Measurements from ENCODE around the gene CHRM1. TPM values are rescaled to one million over a fixed set of nuclear protein-coding genes. Genes with fewer than 3 reads are reported as not detected.
"Not testable (repeated sequence)": the region's sequence is repeated elsewhere in the genome, so short reads cannot be mapped to it uniquely, and the experiment has no call there.

The CHRM1 gene

GRCh38 chr11:62860835-62861563 is 60.2 kb downstream of the CHRM1 start:
- Histone ChIP-seq H3K4me1 (ENCODE audit: control insufficient read depth in 2 of 2, insufficient read depth in 1 of 2, low read depth in 1 of 2, low read length in 2 of 2) (peaks cover 5 to 9% of the 10 kb centered on the region in 2 donors), H3K27ac (replicated peaks; ENCODE audit: low read length) (no peak overlapping the region), H4K8ac (ENCODE audit: low read depth, low read length) (no peak overlapping the region), H3K9ac (ENCODE audit: low read depth, low read length, poor library complexity) (no peak overlapping the region), H2AK5ac (ENCODE audit: low read depth, low read length) (no peak overlapping the region), H2BK120ac (ENCODE audit: low read depth, low read length) (no peak overlapping the region), H2BK12ac (ENCODE audit: low read length) (no peak overlapping the region), H3K27me3 (ENCODE audit: control insufficient read depth in 3 of 3, insufficient read depth in 3 of 3, low read depth in 1 of 3, low read length in 3 of 3) (no peaks in the 10 kb centered on the region), H3K4me2 (ENCODE audit: insufficient read depth, low read length, poor library complexity, severe bottlenecking) (no peak overlapping the region), H3K4me3 (ENCODE audit: low read length in 2 of 2) (no peak overlapping the region), H3K36me3 (replicated peaks in 1 of 2; ENCODE audit: control insufficient read depth in 2 of 2, insufficient read depth in 2 of 2, low read length in 2 of 2) (peaks cover 9 to 46% of the 10 kb centered on the region in 2 donors), H3K9me3 (replicated peaks in 1 of 2; ENCODE audit: control insufficient read depth in 2 of 2, insufficient read depth in 1 of 2, low read depth in 1 of 2, low read length in 2 of 2) (no peaks in the 10 kb centered on the region), H3K4ac (ENCODE audit: low read length) (no peak overlapping the region), H3K18ac (ENCODE audit: low read length) (no peak overlapping the region), H3K23ac (ENCODE audit: low read depth, low read length, poor library complexity) (no peak overlapping the region), H4K91ac (ENCODE audit: low read depth, low read length, poor library complexity) (no peak overlapping the region), H2BK15ac (ENCODE audit: low read length) (no peak overlapping the region), H2AFZ (ENCODE audit: low read length) (no peak overlapping the region), H2BK5ac (ENCODE audit: low read length) (no peak overlapping the region), H3K79me1 (ENCODE audit: low read depth, low read length) (peaks cover 10% of the 10 kb centered on the region), H3K14ac (ENCODE audit: low read length) (peak overlapping the region; percentile 38)
- no peak for DNase-seq (ENCODE audit: low spot score)
- WGBS, 2 donors (ENCODE audit: extremely low coverage in 2 of 2, insufficient read length in 2 of 2, insufficient replicate concordance in 1 of 2): no CpG with 5 or more reads among the region's 5 CpGs

GRCh38 chr11:62859281-62859703 is 61.9 kb downstream of the CHRM1 start:
- not testable (repeated sequence) for H3K4me3 ChIP-seq (ENCODE audit: low read length in 2 of 2); H3K4me1 ChIP-seq (ENCODE audit: control insufficient read depth in 2 of 2, insufficient read depth in 1 of 2, low read depth in 1 of 2, low read length in 2 of 2); H4K8ac ChIP-seq (ENCODE audit: low read depth, low read length); H3K9ac ChIP-seq (ENCODE audit: low read depth, low read length, poor library complexity); H3K14ac ChIP-seq (ENCODE audit: low read length); H3K23ac ChIP-seq (ENCODE audit: low read depth, low read length, poor library complexity); H3K27me3 ChIP-seq (ENCODE audit: control insufficient read depth in 3 of 3, insufficient read depth in 3 of 3, low read depth in 1 of 3, low read length in 3 of 3); H3K18ac ChIP-seq (ENCODE audit: low read length); H3K9me3 ChIP-seq (replicated peaks in 1 of 2; ENCODE audit: control insufficient read depth in 2 of 2, insufficient read depth in 1 of 2, low read depth in 1 of 2, low read length in 2 of 2); H4K91ac ChIP-seq (ENCODE audit: low read depth, low read length, poor library complexity); H2BK120ac ChIP-seq (ENCODE audit: low read depth, low read length); H2BK15ac ChIP-seq (ENCODE audit: low read length); H2AK5ac ChIP-seq (ENCODE audit: low read depth, low read length); H2BK12ac ChIP-seq (ENCODE audit: low read length); H2BK5ac ChIP-seq (ENCODE audit: low read length); H3K4ac ChIP-seq (ENCODE audit: low read length); H3K4me2 ChIP-seq (ENCODE audit: insufficient read depth, low read length, poor library complexity, severe bottlenecking); DNase-seq (ENCODE audit: low spot score); H3K79me1 ChIP-seq (ENCODE audit: low read depth, low read length); H3K27ac ChIP-seq (replicated peaks; ENCODE audit: low read length); H2AFZ ChIP-seq (ENCODE audit: low read length)
- no CpG with 5 or more reads among the region's 8 CpGs for WGBS, 2 donors (ENCODE audit: extremely low coverage in 2 of 2, insufficient read length in 2 of 2, insufficient replicate concordance in 1 of 2)
- H3K36me3 ChIP-seq (replicated peaks in 1 of 2; ENCODE audit: control insufficient read depth in 2 of 2, insufficient read depth in 2 of 2, low read length in 2 of 2): peaks cover 17 to 44% of the 10 kb centered on the region in 2 donors

Small RNA genes lying within 50 kb of the gene (small RNA-seq; reads per million reads assigned to genes)
- gene RN7SL259P (ENCODE audit: insufficient read depth): not detected

All from neuronal stem cell (in vitro differentiated cells).